SIG-M5 (cell line): ENCODE results near the gene C4orf50.
"Not testable (repeated sequence)": the region's sequence is repeated elsewhere in the genome, so short reads cannot be mapped to it uniquely, and the experiment has no call there.

ENCODE experiments used
- DNase-seq: peaks from one replicate; lab custom pipeline; 2025; lab: John Stamatoyannopoulos, UW

The C4orf50 gene

GRCh38 chr4:5969336-5969735 is 48.9 kb downstream of the C4orf50 start:
- DNase-seq: no peak

- no peak for DNase-seq
These were observed 50.0 kb downstream of the C4orf50 start for GRCh38 chr4:5968246-5968645.

GRCh38 chr4:5967783-5968182 is 50.4 kb downstream of the C4orf50 start:
- DNase-seq: no peak

GRCh38 chr4:5965225-5965624 is 53.0 kb downstream of the C4orf50 start:
- DNase-seq: no peak

DNA sequence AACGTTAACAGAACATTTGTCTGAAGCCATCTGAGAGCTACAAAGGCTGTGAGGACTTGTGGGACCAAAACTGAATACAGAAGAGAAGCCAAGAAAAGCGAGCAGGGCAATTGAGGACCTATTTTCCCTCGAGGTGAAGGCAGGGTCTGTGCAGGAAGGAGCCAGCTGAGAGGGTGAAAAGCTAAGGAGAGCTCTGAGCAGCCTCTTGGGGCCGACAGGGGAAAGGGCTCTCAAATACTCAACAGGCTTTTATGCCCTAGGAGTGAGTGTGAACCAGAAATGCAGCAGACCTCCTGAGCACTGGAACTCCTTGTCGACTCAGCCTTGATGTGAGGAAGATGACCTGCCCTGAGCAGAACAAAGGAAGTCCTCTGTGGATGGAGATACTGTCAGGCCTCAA is 54.2 kb downstream of the C4orf50 start:
- DNase-seq: no peak

- no peak for DNase-seq
These were observed 54.6 kb downstream of the C4orf50 start for GRCh38 chr4:5963611-5964010.

DNA sequence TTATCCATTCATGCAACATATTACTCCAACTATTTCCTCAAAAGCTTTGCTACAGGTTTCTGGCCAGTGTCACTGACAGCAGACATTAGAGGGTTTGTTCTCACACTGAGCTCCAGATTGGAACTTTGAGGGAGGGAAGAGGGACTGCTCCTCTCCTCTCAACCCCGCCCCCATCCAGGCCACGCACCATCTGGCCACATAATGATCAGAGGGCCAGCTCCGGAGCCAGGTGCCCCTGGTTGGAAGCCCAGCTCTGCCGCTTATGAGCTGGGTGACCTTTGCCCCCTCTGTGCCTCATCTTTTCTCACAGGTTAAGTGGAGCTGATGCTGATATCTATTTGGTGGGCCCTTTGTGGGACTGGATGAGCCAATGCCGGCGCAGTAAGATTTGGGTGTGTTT is 55.8 kb downstream of the C4orf50 start:
- no peak for DNase-seq

GRCh38 chr4:5960252-5960880 is 57.9 kb downstream of the C4orf50 start:
- no peak for DNase-seq

DNA sequence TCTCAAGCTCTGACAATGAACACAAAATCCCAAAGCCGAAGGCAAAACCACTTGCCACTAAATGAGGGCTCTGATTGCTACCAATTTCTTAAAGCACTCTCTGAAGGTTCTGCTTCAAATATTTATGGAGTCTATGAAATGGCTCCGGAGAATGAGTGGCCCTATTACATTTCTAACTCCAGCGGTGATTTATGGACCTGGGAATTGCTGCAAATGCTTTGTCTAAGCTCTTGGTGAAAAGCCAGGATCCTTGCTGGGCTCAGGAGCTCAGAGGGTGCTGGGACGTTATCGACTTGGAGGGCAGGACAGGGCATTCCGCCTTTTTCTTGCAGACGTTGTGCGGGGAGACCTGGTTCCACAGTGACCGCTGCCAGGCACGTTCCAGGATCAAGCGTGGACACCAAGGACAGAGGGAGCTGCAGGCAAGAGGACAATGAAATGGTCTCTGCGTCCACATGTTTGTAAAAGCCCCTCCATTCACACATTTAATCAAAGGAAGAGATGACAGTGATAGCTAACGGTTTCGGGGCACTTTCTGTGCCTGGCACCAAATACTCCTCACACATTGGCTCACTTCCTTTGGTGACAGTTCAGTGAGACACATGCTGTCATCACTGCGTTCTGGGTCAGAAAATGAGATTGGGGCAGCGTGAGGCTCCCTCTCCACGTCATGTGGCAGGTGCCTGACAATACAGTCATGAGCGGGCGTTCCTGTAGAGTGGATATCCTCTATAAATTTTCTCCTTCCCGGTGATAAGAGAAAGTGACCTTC is 58.8 kb downstream of the C4orf50 start:
- DNase-seq: no peak

GRCh38 chr4:5958199-5958735 is 60.0 kb downstream of the C4orf50 start:
- DNase-seq: no peak

DNA sequence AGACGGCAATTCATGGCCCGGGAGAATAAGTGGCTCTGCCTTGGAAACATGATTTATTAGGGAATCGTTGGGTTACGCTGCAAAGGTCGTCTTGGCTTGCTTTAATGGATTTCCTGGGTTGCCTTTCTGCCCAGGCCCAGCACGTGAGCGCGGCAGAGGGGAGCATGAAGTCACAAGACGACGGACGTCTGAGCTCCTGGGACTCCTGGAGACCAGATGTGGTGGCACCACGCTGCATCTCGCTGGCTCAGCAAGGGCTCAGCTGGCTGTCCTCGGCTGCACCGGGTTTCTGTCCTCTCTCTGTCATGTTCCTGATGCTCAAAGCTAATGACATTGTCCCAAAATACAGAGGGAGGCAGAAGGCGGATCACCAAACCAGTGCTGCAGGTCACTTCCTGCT is 61.2 kb downstream of the C4orf50 start:
- DNase-seq: no peak

DNA sequence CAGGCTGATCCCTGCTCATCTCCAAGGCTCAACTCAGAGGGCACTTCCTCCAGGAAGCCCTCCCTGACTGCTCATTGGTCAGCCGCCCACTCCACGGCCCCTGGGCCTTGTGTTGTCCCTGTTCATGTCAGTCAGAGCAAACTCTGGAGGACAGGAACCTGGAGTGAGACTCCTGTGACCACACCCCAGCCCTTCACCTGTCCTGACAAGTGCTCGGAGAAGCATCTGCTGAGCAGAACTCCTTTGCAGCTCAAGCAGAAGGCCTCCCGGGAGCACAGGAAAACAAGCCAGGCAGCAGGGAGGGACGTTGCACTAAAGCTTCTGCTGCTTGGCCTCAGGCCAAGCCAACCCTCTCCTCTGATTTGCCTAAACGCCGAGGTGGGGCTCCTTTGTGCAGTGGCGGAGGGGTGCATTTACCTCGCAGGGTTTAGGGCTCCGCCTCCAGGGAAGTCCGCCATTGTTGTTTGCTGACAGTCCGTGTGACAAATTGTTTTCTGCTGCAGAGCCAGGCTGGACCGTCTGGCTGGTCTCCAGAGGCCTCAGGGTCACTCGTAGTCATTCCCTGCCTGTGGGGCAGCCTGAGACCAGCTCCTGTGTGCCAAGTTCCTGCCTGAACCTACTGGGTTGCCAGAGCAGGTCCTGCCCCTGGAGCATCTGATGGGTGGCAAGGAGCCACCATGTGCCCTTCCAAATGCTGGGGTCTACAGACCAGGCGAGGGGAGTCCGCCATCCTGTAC is 61.8 kb downstream of the C4orf50 start:
- no peak for DNase-seq

- DNase-seq: no peak
These were observed 62.4 kb downstream of the C4orf50 start for GRCh38 chr4:5955856-5956255.

DNA sequence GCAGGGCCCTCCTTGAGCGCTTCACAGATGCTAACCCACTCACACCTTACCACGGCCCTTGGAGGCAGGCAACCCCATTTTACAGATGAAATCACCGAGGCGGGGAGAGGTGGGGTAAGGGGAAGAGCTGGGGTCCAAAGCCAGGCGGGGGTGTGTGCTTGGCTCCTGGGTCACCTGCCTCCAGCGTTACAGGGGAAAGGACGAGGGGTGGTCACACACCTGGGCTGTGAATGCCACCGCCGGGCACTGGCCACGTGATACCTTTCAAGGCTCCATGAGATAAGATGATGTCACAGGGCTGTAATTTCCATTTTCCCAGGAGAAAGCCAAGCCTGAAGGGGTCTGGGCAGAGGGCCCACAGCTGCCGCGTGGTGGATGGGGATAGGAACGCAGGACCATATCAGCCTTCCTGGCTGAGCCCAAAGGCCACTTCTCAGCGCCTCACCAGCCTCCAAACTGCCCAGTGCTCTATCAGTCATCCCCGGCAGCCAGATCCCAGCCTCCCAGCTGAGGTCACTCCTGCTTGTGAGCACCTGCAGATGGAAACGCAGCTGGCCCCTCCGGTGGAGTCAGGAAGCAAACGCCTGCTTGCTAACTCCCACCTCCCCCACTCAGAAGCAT is 62.9 kb downstream of the C4orf50 start:
- DNase-seq: no peak

DNA sequence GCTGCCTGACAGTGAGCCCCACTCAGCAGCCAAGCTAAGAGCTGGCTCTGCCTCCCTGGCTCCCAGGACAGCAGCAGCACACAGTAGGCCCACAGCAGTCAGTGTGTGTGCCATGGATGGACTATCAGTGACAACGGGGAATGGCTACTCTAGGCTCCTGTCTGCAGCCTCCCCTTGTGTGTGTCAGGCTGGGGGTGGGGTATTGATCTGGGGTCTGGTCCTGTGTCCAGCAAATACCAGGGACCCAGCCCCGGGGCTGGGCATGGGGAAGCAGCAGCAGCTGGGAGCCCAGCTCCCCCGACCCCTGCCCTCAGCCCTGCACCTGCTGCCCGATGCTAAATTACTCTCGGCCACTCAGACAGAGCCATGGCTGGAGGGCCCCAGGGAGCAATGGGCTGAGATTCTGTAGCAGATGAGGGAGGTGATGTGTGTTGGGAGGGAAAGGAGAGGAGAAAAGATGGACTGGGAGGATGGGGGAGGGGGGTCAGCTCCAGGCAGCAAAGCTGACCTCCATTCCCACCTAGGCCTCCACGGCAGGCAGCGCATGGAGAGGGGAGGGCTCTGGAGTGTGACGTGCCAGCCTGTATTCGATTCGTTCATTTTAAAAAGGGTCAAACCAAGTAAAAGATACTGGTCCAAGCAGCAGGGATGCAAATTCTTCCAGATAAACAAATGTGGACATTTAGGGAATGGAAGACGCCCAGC is 64.0 kb downstream of the C4orf50 start:
- no peak for DNase-seq

GRCh38 chr4:5952975-5953951 is 65.0 kb downstream of the C4orf50 start:
- no peak for DNase-seq

GRCh38 chr4:5952286-5952974 is 65.8 kb downstream of the C4orf50 start:
- no peak for DNase-seq

DNA sequence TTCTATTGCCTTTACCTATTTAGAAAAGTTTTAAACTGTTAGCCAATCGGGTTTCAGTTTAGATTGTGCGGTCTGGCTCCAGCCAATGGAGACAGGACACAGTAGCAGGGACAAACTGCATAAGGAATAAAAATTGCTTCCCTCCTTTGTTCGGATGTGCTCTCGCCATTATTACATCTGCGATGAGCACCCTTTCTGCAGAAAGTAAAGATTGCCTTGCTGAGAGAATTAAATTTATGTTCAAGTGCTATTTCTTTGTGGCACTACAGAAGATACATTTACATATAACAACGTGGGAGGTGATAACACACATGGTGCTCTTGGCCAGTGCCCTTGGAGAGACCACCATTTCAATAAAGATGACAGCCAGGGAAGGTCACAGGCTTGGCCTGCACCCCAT is 71.6 kb downstream of the C4orf50 start:
- not testable (repeated sequence) for DNase-seq

DNA sequence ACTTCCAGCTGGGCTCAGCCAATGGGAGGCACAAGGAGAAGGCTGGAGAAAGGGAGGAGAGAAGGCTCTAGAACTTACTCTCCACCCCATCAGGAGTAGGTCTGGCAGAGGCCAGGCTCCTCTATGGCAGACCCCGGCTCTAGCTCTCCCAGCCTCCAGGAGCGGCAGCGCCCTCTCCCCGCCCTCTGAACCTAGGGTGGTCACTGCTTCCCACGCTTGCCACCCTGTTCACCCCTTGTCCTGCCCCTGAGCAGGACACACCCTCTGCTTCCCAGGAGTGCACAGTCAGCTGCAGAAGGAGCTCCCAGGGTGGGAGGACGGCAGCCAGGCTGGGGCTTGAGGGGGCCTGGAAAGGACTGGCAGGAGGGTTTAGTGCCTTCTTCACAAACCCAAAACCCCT is 72.3 kb downstream of the C4orf50 start:
- DNase-seq: no peak

GRCh38 chr4:5945171-5945570 is 73.1 kb downstream of the C4orf50 start:
- DNase-seq: no peak
